GM19395 (cell line): ENCODE measurements around the gene ZNF493.

Source experiments
- ATAC-seq: cut with Tn5 transposase; IDR thresholded peaks from one replicate; pipeline ENCODE4 v1.9.1; 2021; ENCODE audit warnings: mild to moderate bottlenecking, moderate library complexity; ENCODE audit not compliant: unreplicated experiment

The ZNF493 gene

DNA sequence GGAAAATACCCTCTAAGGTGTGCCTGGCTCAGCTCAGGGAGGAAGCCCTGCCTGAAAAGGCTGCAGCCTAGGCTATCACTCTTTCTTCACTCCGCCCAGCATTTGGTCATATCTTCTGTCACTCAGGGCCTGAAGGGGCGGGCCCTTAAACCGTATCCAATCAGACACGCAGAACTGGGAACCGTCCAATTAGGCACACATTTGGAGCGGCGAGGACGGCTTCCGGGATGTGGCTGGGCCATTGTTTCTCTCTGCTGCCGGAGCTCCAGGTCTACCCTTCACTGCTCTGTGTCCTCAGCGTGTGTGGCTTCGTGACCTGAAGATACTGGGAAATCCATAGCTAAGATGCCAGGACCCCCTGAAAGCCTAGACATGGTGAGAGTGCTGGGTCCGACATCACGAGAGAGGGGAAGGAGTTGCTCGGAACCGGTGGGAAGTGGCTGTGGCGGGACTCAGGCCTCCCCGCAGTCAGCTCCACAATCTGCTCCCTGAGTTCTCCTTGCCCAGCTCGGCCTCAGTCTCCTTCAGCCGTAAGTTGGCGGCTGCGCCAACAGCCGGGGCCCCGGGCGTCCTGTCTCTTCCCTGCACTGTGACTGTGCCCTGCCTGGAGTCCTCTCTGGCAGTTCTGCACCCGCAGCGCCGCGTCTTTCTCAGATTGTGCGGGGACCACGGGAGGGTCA lies at the start of gene ZNF493:
TSS of gene ZNF493 (plus strand) at position 241 of the 680 bp plus-strand sequence. CDS start at position 346, 105 bp downstream.
- ATAC-seq, result peak; percentile 99

DNA sequence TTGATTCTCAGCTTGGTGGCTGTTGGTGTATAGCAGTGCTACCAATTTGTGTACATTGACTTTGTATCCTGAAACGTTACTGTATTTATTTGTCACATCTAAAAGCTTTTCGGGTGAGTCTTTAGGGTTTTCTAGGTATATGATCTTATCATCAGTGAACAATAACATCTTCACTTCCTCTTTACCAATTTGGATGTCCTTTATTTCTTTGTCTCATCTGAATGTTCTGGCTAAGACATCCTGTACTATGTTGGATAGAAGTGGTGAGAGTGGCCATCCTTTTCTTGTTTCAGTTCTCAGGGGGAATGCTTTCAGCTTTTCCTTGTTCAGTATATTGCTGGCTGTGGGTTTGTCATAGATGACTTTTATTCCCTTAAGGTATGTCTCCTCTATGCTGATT lies 44.1 kb upstream of the ZNF493 start:
- ATAC-seq, result no peak

DNA sequence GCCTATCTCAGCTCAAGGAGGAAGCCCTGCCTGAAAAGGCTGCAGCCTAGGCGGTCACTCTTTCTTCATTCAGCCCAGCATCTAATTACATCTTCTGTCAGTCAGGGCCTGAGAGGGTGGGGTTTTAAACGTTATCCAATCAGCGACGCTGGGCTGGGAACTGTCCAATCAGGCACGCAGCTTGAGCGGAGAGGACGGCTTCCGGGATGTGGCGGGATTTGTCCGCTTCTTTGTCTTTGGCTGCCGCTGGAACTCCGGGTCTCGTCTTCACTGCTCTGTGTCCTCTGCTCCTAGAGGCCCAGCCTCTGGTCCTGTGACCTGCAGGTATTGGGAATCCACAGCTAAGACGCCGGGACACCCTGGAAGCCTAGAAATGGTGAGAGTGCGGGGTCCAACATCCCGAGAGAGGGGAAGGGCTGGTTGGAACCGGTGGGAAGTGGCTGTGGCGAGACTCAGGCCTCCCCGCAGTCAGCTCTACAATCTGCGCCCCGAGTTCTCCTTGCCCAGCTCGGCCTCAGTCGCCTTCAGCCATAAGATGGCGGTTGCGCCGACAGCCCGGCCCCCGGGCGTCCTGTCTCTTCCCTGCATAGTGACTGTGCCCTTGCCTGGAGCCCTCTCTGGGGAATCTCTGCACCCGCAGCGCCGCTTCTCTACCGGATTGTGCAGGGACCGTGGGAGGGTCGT lies 38.0 kb upstream of the ZNF493 start, which contains the start of gene ZNF738:
TSS of gene ZNF738 (plus strand) at position 233 of the 684 bp plus-strand sequence. CDS start at position 374, 141 bp downstream.
- peak; percentile 97 for ATAC-seq

DNA sequence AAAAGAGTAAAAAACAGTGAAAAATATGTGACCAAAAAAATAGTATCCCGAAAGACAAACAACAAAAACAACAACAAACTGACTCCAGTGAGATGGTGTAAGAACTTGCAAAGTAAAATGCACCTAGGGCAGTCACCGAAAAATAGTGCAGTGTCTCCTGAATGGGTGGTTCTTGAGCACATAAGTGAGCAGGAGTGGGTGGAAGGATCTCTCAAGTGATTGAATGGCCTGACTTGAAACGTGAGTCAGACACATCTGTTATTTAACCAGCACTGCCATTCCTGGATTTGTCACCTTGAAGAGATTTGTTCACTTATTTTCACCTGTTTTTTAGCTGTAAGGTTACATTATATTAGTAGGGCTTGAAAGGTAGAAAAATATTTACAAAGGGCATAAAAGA lies 34.6 kb upstream of the ZNF493 start:
- no peak for ATAC-seq

DNA sequence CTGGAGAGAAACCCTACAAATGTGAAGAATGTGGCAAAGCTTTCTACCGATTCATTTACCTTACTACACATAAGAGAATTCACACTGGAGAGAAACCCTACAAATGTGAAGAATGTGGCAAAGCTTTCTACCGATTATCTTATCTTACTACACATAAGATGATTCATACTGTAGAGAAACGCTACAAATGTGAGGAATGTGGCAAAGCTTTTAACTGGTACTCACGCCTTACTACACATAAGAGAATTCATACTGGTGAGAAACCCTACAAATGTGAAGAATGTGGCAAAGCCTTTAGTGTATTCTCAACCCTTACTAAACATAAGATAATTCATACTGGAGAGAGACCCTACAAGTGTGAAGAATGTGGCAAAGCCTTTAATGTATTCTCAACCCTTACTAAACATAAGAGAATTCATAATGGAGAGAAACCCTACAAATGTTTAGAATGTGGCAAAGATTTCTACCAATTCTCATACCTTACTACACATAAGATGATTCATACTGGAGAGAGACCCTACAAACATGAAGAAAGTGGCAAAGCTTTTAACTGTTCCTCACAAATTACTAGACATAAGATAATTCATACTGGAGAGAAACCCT lies 12.9 kb upstream of the ZNF493 start:
- no peak for ATAC-seq

DNA sequence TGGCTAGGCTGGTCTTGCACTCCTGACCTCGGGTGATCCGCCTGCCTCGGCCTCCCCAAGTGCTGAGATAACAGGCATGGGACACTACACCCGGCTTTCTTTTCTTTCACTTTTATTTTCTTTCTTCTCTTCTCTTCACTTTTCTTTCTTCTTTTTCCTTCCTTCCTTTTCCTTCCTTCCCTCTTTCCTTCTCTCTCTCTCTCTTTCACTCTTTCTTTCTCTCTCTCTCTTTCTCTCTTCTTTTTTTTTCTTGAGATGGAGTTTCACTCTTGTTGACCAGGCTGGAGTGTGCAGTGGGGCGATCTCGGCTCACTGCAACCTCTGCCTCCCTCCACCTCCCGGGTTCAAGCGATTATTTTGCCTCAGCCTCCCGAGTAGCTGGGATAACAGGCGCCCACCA lies 812 bp upstream of the ZNF493 start:
- no peak for ATAC-seq

DNA sequence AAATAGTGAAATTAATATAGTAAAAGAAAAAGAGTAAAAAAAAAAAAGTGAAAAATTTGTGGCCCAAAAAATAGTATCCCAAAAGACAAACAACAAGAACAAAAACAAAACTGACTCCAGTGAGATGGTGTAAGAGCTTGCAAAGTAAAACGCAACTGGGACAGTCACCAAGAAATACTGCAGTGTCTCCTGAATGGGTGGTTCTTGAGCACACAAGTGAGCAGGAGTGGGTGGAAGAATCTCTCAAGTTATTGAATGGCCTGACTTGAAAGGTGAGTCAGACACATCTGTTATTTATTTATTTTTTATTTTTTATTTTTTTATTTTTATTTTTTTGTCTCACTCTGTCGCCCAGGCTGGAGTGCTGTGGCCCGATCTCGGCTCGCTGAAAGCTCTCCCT lies 1.9 kb downstream of the ZNF493 start:
- ATAC-seq, result no peak

DNA sequence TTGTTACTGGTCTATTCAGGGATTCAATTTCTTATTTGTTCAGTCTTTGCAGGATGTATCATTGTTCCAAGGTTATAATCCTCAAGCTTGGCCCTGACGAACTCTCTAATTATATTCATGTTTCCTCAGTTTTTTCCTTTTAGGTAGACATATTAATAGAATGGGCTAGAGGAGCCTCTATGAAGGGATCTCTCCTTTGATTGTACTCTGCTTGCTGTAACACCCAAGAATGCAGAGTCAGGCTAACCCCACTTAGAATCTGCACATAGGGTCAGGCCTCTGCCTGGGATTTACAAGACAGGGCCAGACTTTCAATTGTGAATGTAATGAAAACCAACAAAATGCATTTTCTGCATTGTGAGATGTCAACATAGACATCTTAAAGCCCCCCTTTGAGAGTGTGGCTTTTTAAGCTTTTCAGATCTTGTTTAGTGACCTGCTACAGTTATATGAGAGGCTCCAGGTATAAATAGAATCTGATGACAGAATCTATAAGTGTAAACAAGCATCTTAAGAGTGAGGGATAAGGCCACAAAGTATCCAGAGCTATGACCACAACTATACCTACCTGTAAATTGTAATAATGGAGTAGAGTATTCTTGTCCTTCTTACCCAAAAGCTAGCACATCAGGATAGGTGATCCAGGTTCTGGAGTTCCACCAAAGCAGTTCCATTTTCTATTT lies 5.5 kb downstream of the ZNF493 start:
- ATAC-seq, result no peak

DNA sequence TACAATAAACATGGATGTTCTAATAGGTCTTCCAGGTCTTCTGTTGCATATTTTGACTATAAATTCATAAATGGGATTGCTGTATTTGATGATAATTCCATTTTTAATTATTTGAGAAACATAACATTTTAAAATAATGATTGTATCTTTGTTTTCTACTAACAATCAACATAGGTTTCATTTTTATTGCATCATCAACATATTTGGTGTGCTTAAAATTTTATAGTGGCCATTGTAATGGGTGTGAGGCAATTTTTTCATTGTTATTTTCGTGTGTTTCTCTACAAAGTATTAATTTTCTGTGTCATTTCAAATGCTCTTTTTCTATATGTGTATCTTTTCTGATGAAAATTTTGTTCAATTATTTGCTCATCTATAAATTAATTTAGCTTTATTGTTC lies 13.2 kb downstream of the ZNF493 start:
- ATAC-seq, result no peak

DNA sequence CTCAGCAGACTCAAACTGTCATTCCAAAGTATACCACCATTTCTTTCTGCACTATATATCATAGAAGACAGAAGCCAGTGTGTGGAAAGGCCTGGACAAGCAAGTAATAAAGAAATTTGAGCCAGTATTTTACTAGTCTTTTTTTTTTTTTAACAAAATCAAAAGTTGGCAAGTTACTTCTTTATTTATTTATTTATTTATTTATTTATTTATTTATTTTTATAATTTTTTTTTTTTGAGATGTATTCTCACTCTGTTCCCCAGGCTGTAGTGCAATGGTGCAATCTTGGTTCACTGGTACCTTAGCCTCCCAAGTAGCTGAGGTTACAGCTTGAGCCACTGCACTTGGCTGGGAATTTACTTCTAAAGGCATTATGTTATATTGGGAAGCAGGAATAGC lies 25.3 kb downstream of the ZNF493 start:
- no peak for ATAC-seq

DNA sequence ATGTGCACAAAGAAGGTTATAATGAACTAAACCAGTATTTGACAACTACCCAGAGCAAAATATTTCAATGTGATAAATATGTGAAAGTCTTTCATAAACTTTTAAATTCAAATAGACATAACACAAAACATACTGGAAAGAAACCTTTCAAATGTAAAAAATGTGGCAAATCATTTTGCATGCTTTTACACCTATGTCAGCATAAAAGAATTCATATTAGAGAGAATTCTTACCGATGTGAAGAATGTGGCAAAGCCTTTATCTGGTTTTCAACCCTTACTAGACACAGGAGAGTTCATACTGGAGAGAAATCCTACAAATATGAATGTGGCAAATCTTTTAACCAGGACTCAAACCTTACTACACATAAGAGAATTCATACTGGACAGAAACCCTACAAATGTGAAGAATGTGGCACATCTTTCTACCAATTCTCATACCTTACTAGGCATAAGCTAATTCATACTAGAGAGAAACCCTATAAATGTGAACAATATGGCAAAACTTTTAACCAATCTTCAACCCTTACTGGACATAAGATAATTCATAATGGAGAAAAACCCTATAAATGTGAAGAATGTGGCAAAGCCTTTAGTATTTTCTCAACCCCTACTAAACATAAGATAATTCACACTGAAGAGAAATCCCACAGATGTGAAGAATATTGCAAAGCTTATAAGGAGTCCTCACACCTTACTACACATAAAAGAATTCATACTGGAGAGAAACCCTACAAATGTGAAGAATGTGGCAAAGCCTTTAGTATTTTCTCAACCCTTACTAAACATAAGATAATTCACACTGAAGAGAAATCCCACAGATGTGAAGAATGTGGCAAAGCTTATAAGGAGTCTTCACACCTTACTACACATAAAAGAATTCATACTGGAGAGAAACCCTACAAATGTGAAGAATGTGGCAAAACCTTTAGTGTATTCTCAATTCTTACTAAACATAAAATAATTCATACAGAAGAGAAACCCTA lies 26.4 kb downstream of the ZNF493 start:
- ATAC-seq, result no peak

DNA sequence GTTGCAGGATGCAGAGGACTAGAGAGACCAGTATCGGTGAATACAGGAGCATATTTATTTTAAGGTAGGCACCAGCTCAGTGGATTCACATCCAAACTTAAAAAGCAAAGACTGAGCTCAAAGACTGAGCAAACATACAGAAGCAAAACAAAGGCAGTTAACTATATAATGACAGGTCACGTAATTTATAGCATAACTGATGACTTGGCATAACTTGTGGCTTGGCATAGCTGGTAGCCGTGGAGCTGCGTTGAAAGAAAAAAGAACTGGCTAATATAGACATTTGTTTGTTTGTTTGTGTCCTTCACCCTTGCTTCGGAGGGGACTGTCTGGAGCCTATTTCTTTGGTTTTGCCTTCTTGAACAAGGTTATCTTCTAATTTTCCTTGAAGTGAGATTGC lies 33.7 kb downstream of the ZNF493 start:
- ATAC-seq, result no peak

DNA sequence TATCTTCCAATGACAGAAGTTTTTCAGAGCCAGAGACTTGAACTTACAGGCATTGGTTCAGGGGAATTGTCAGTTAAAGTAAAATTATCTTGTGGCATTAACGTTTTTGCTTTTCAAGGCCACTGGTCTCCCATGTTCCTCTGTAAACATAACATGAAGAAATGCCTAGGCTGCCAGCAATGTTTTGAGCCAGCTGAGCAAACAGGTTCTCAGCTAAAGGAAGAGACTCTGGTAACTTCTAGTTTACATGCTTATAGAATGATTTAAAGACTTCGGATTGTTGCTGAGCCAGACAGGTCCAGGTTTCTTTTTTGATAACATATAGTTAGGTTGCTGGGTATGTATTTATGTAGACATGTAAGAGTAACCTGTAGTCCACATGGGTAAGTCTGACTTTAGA lies 35.7 kb downstream of the ZNF493 start:
- ATAC-seq, result no peak

DNA sequence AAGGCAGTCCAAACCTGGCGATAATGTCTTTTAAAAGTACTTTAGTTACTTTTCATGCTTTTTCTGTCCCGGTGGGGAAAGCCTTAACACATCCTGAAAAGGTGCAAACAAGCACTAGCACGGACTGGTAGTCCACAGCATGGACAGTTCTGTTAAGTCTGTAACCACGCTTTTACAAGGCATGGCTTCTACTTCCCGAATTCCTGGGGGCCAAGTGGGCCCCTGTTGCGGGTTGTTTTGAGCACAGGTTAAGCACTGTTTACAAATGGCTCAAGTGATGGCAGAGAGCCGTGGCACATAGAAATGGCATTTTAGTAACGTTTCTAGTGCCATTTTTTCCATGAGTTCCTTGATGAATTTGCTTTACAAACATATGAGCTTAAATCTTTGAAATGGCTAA lies 37.6 kb downstream of the ZNF493 start:
- ATAC-seq, result no peak

DNA sequence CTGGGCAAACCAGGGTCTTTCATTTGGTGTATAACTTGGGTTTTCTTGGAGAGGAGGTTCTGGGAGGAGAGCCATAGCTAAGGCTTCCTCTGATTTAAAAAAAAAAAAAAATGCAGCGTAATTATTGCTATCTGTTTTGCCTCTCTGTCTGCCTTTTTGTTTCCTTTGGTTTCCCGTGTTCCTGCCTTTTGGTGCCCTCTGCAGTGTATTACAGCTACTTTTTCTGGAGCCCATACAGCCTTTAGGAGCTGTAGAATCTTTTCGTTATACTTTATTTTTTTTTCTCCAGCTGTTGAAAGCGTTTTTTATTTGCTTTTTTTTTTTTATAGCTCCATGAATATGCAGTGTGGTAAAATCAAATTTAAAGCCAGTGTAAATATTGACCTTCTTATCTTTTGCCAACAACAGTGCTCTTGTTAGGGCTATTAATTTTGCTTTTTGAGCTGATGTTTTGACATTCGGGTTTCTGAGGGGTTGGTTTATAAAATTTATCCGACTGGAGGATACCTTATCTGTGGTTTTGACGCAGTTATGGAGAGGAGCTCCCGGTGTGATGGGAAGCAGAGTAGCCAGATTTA lies 38.1 kb downstream of the ZNF493 start:
- ATAC-seq, result no peak

DNA sequence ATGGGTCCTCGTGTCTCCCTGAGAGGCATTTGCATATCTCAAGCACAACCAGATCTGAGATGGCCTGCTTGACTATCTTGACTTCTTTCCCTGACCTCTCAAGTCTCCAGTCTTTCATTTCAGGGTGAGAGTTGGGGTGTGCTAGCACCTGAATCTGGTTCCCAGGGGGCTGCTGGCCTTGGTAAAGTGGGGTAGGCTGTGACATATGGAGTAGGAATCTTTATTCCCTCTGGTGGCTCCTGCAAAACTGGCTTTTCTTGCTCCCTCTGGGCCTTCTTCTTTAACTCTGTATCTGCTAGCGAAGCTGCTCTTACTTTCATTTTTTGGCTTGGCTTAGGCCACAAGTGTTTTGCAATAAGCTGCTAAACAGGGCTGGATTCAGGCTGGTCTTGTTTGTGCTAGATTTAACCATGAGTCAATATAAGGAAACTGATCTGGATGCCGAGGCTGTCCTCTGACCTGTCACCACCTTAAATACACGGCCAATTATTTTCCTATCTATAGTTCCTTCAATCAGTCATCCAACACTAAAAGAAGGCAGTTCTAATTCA lies 42.3 kb downstream of the ZNF493 start:
- no peak for ATAC-seq

DNA sequence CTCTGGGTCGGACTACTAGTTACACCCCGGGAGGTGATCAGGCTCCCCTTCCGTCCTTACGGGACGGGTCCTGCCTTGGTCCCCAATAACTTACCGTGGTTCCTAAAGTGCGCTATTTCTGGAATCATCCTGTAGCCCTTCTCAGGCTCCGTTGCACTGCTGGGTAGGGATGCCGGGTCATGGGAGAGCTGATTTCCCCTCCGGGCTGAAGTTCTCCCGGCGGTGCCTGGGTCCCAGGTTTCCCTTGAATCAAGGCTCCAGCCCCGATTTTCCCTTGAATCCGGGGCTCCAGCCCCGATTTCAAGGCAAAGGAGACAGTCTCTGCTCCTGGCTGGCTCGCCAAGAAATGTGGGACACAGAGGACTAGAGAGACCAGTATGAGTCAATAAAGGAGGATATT lies 43.4 kb downstream of the ZNF493 start:
- no peak for ATAC-seq

DNA sequence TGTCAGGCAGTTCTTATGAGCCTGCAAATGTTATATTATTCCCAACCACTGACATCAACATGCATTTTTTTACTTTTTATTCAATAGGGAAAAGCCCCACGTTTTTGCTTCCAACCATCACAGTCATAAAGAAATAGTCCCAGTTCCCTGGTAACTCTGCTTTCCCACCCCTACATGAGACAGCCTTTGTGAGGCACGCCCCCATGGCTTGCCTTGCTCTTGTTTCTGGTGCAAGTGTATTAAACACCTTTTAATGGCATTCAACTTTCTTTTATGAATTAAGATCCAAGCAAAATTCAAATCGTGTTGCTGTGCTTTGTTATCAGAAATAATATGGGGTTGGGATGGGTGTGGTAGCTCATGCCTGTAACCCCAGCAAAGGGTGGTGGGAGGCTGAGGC lies 54.3 kb downstream of the ZNF493 start:
- no peak for ATAC-seq

DNA sequence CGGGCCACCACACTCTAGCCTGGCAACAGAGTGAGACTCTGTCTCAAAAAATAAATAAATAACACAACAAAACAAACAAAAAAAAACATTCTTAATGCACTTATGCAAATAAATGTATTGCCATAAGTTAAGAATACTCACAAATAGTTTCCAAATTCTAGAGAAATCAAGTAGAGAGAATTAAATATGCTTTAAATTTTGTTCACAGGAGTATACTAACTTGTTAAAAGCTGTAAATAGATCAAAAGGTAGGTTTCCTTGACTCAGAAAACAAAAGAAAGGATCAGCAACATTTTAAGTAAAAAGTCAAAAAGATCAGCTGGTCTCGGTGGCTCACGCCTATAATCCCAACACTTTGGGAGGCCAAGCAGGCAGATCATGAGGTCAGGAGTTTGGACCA lies 58.0 kb downstream of the ZNF493 start:
- ATAC-seq, result no peak

DNA sequence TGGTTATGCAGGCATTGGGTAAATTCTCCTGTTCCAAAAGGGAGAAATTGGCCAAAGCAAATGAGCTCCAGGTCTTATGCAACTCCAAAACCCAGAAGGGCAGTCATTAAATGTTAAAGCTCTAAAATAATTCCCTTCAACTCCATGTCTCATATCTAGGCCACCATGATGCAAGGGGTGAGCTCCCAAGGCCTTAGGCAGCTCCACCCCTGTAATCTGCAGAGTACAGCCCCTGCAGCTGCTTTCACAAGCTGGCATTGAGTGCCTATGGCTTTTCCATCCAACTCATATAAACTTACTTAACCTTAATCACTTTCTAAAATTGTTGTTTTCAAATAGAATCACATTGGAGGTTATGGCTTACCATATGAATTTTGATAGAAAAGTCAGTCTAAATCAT lies 63.8 kb downstream of the ZNF493 start:
- ATAC-seq, result no peak
